Measurements from ENCODE around the gene PTPRN2.

DNA sequence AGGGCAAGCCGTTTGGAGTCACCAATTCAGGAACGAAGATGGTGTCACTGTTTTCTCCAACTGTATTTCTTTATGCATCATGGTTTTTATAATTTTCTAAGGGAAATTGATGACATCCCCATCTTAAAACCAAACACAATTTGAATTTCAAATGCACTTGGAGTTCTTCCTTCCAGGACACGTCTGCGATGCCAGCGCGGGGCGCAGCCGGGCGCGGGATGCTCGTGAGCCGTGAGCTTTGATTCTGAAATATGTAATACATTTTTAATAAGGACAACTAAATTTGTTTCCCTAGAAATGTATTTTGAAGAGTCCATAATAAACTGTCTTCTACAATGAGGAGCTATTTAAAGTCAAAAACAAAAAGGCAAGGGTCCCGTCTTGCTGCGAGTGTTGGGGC, 758.7 kb downstream of the PTPRN2 start:
- TF ChIP-seq POLR2A (IDR thresholded peaks at IDR 0.05; ENCODE audit: borderline replicate concordance, extremely low read depth, insufficient read depth, insufficient read length) (no peak), CEBPB (IDR thresholded peaks at IDR 0.05; ENCODE audit: low read depth) (no peak), ZFX (IDR thresholded peaks at IDR 0.05) (no peak), EGR1 (IDR thresholded peaks at IDR 0.05; ENCODE audit: low read depth) (no peak), POLR2AphosphoS5 (IDR thresholded peaks at IDR 0.05; ENCODE audit: low read depth, low read length) (no peak), ZNF274 (IDR thresholded peaks at IDR 0.05; ENCODE audit: low read depth, low read length) (no peak), JUND (IDR thresholded peaks at IDR 0.05) (no peak), EZH2 (IDR thresholded peaks at IDR 0.05) (no peak)
- TF ChIP-seq, protein P1, sequence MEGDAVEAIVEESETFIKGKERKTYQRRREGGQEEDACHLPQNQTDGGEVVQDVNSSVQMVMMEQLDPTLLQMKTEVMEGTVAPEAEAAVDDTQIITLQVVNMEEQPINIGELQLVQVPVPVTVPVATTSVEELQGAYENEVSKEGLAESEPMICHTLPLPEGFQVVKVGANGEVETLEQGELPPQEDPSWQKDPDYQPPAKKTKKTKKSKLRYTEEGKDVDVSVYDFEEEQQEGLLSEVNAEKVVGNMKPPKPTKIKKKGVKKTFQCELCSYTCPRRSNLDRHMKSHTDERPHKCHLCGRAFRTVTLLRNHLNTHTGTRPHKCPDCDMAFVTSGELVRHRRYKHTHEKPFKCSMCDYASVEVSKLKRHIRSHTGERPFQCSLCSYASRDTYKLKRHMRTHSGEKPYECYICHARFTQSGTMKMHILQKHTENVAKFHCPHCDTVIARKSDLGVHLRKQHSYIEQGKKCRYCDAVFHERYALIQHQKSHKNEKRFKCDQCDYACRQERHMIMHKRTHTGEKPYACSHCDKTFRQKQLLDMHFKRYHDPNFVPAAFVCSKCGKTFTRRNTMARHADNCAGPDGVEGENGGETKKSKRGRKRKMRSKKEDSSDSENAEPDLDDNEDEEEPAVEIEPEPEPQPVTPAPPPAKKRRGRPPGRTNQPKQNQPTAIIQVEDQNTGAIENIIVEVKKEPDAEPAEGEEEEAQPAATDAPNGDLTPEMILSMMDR (IDR thresholded peaks at IDR 0.05 in 2 of 3, conservative IDR thresholded peaks at IDR 0.05 in 1 of 3; ENCODE audit: borderline replicate concordance in 1 of 3, insufficient read depth in 1 of 3, low read depth in 2 of 3, low read length in 2 of 3): no peak
- TF ChIP-seq, protein P2, sequence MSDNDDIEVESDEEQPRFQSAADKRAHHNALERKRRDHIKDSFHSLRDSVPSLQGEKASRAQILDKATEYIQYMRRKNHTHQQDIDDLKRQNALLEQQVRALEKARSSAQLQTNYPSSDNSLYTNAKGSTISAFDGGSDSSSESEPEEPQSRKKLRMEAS (IDR thresholded peaks at IDR 0.05): no peak
- TF ChIP-seq, protein P3, sequence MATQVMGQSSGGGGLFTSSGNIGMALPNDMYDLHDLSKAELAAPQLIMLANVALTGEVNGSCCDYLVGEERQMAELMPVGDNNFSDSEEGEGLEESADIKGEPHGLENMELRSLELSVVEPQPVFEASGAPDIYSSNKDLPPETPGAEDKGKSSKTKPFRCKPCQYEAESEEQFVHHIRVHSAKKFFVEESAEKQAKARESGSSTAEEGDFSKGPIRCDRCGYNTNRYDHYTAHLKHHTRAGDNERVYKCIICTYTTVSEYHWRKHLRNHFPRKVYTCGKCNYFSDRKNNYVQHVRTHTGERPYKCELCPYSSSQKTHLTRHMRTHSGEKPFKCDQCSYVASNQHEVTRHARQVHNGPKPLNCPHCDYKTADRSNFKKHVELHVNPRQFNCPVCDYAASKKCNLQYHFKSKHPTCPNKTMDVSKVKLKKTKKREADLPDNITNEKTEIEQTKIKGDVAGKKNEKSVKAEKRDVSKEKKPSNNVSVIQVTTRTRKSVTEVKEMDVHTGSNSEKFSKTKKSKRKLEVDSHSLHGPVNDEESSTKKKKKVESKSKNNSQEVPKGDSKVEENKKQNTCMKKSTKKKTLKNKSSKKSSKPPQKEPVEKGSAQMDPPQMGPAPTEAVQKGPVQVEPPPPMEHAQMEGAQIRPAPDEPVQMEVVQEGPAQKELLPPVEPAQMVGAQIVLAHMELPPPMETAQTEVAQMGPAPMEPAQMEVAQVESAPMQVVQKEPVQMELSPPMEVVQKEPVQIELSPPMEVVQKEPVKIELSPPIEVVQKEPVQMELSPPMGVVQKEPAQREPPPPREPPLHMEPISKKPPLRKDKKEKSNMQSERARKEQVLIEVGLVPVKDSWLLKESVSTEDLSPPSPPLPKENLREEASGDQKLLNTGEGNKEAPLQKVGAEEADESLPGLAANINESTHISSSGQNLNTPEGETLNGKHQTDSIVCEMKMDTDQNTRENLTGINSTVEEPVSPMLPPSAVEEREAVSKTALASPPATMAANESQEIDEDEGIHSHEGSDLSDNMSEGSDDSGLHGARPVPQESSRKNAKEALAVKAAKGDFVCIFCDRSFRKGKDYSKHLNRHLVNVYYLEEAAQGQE (IDR thresholded peaks at IDR 0.05; ENCODE audit: low read depth): no peak
- TF ChIP-seq, protein P4, sequence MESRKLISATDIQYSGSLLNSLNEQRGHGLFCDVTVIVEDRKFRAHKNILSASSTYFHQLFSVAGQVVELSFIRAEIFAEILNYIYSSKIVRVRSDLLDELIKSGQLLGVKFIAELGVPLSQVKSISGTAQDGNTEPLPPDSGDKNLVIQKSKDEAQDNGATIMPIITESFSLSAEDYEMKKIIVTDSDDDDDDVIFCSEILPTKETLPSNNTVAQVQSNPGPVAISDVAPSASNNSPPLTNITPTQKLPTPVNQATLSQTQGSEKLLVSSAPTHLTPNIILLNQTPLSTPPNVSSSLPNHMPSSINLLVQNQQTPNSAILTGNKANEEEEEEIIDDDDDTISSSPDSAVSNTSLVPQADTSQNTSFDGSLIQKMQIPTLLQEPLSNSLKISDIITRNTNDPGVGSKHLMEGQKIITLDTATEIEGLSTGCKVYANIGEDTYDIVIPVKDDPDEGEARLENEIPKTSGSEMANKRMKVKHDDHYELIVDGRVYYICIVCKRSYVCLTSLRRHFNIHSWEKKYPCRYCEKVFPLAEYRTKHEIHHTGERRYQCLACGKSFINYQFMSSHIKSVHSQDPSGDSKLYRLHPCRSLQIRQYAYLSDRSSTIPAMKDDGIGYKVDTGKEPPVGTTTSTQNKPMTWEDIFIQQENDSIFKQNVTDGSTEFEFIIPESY (IDR thresholded peaks at IDR 0.05; ENCODE audit: extremely low read depth, insufficient replicate concordance, low read length): no peak
- TF ChIP-seq, protein P5, sequence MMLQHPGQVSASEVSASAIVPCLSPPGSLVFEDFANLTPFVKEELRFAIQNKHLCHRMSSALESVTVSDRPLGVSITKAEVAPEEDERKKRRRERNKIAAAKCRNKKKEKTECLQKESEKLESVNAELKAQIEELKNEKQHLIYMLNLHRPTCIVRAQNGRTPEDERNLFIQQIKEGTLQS (IDR thresholded peaks at IDR 0.05): no peak
